Adrenal gland (tissue), 12 donors: Measurements from ENCODE around the gene PSKH1. TPM values are rescaled to one million over a fixed set of nuclear protein-coding genes. Genes with fewer than 3 reads are reported as not detected.

Experiments
- DNase-seq, 7 donors: peaks; one replicate each; pipeline ENCODE4 v3.0.0-alpha.2; 2019 to 2020
- H3K27ac ChIP-seq, 5 donors: fragments of 200-600 bp; sonication (generic) in 4 of 5; 1 replicate in 3 of 5; 2 replicates in 2 of 5; pipeline versions ENCODE4 v1.5.1 to v1.8.0; 2016 to 2020; ENCODE audit warnings: mild to moderate bottlenecking in 1 of 5
- H3K27me3 ChIP-seq: fragments of 200-600 bp; 2 replicates; pipeline ENCODE4 v1.8.0; 2021
- H3K36me3 ChIP-seq, 2 donors: fragments of 200-600 bp; replicated peaks in 1 of 2; 1 replicate in 1 of 2; 2 replicates in 1 of 2; pipeline versions ENCODE4 v1.5.1 to v1.8.0; 2018 to 2022
- H3K4me1 ChIP-seq, 2 donors: fragments of 200-600 bp; replicated peaks in 1 of 2; 1 replicate in 1 of 2; 2 replicates in 1 of 2; pipeline versions ENCODE4 v1.5.1 to v1.8.0; 2018 to 2021
- H3K4me3 ChIP-seq, 4 donors: fragments of 200-600 bp; sonication (generic) in 3 of 4; one replicate each; pipeline ENCODE4 v1.5.1; 2016 to 2018
- H3K9me3 ChIP-seq, 3 donors: fragments of 200-600 bp; sonication (generic) in 1 of 3; replicated peaks in 1 of 3; 1 replicate in 2 of 3; 2 replicates in 1 of 3; pipeline versions ENCODE4 v1.5.1 to v1.8.0; 2016 to 2021
- CTCF ChIP-seq, 6 experiments: fragments of 450-650 bp in 4 of 6; fragments of 200-600 bp in 2 of 6; sonication (generic) in 1 of 6; IDR thresholded peaks; 1 replicate in 5 of 6; 2 replicates in 1 of 6; pipeline versions ENCODE4 v1.5.1 to v1.8.0; 2016 to 2021; ENCODE audit warnings: antibody characterized with exemption in 6 of 6, mild to moderate bottlenecking in 2 of 6, moderate library complexity in 1 of 6
- POLR2A ChIP-seq, 2 donors: fragments of 450-650 bp; IDR thresholded peaks; one replicate each; pipeline ENCODE4 v1.6.1; 2017; ENCODE audit warnings: antibody characterized with exemption in 2 of 2, mild to moderate bottlenecking in 2 of 2, moderate library complexity in 1 of 2
- WGBS, 4 donors: extraction: QIAGEN DNeasy Blood & Tissue Kit in 2 of 4; methylation state at CpG; one replicate each; pipeline versions ENCODE4 v1.1.5 to v1.1.7; 2013 to 2017; 5-methylcytosine and 5-hydroxymethylcytosine counted together
- intact Hi-C, 2 donors: fragments of 100-400 bp; cut with DNase I; formaldehyde crosslinking; loops; one replicate each; pipeline versions ENCODE4 v1.14.1 to v1.15.0; 2022 to 2023
- polyA plus RNA-seq, 3 donors: library from polyadenylated mRNA; stranded (reverse); fragments of 200-250 nt in 2 of 3; fragments of 350-450 nt in 1 of 3; fragmentation: Illumina TruSeq in 1 of 3; extraction: RNeasy Lipid Tissue Mini Kit (QIAGEN cat#74804) in 1 of 3; gene quantifications; one replicate each; pipeline ENCODE4 v1.2.3, GENCODE V29; 2013 to 2014
- total RNA-seq, 9 donors: library from RNA; depleted of rRNA in 4 of 9; stranded (reverse); fragments of >200 nt in 4 of 9; fragments of 120-200 nt in 1 of 9; fragmentation: NEBNext Ultra II Directional in 1 of 9; extraction: Animal tissue kit (Norgen Biotek cat#: 25700) in 1 of 9; gene quantifications; one replicate each; pipeline versions ENCODE4 v1.1.0 to v1.2.4, GENCODE V29; 2013 to 2023
- donor health status: healthy with polysubstance abuse.
- donor health status: Bipolar disorder and iron deficiency.
- donor health status: DM: yes; HTN: yes; CAD: no.
- donor health status: DM: no; HTN: no; CAD: no.
- donor health status: DM: no; HTN: no; CAD: no.
- donor health status: DM: yes; HTN: yes; CAD: no.

PSKH1 gene
- total and polyA plus RNA-seq, 12 donors: 9.5 to 43.7 (median 24.0) TPM

- Histone ChIP-seq H3K4me3 (no peak overlapping the region), H3K27me3 (no peaks in the 10 kb centered on the region), H3K4me1 (peaks cover 0 to 8% of the 10 kb centered on the region in 2 donors), H3K27ac (no peak overlapping the region), H3K36me3 (peaks cover 0 to 13% of the 10 kb centered on the region in 2 donors), H3K9me3 (no peaks in the 10 kb centered on the region)
- no peak for DNase-seq
- TF ChIP-seq POLR2A (IDR thresholded peaks at IDR 0.05): no peak
- no peak for TF ChIP-seq CTCF (IDR thresholded peaks at IDR 0.05)
- 50 to 82% (median 70%) methylated on average over 2 to 7 of the region's 7 CpGs for WGBS, 4 donors
- intact Hi-C loops: loop anchor here (5.0 to 10.0 kb wide), 4 partner anchors 46 to 256 kb away; partner anchors contain the start of gene NRN1L (in 2 of the 2)
Observed at GRCh38 chr16:67928147-67928546, 35.1 kb downstream of the PSKH1 start.

GRCh38 chr16:67928561-67929364 is 35.7 kb downstream of the PSKH1 start:
- H3K36me3 ChIP-seq: peaks cover 0 to 16% of the 10 kb centered on the region in 2 donors
- H3K27ac ChIP-seq: no peak overlapping the region
- H3K4me1 ChIP-seq: peaks cover 0 to 8% of the 10 kb centered on the region in 2 donors
- no peaks in the 10 kb centered on the region for H3K27me3 ChIP-seq
- no peaks in the 10 kb centered on the region for H3K9me3 ChIP-seq
- H3K4me3 ChIP-seq: no peak overlapping the region
- no peak for TF ChIP-seq POLR2A (IDR thresholded peaks at IDR 0.05)
- TF ChIP-seq CTCF (IDR thresholded peaks at IDR 0.05): peak; percentile 71 to 95 (median 88)
- peak; percentile 71 to 84 (median 76) for DNase-seq
- intact Hi-C loops: loop anchor here (5.0 to 10.0 kb wide), 4 partner anchors 46 to 256 kb away; partner anchors contain the start of gene NRN1L (in 2 of the 2)
- WGBS, 4 donors: 47 to 84% (median 50%) methylated on average over 7 to 16 of the region's 16 CpGs

- Histone ChIP-seq H3K27ac (no peak overlapping the region), H3K27me3 (no peaks in the 10 kb centered on the region), H3K9me3 (no peaks in the 10 kb centered on the region), H3K4me1 (peaks cover 6 to 15% of the 10 kb centered on the region in 2 donors), H3K36me3 (peaks cover 0 to 24% of the 10 kb centered on the region in 2 donors), H3K4me3 (no peak overlapping the region)
- intact Hi-C loops: no loop called here
- WGBS, 4 donors: 89 to 94% (median 92%) methylated on average over 5 to 14 of the region's 14 CpGs
- TF ChIP-seq CTCF (IDR thresholded peaks at IDR 0.05): no peak
- no peak for TF ChIP-seq POLR2A (IDR thresholded peaks at IDR 0.05)
- DNase-seq: no peak
Observed at GRCh38 chr16:67930191-67930590, 37.1 kb downstream of the PSKH1 start.

- intact Hi-C loops: no loop called here
- Histone ChIP-seq H3K4me3 (no peak overlapping the region), H3K4me1 (peaks cover 8 to 19% of the 10 kb centered on the region in 2 donors), H3K9me3 (no peaks in the 10 kb centered on the region), H3K27ac (no peak overlapping the region), H3K36me3 (peaks cover 0 to 24% of the 10 kb centered on the region in 2 donors), H3K27me3 (no peaks in the 10 kb centered on the region)
- WGBS, 4 donors: 87 to 94% (median 93%) methylated on average over 15 to 17 of the region's 17 CpGs
- TF ChIP-seq CTCF (IDR thresholded peaks at IDR 0.05) (no peak), POLR2A (IDR thresholded peaks at IDR 0.05) (no peak)
- DNase-seq: no peak
Observed at GRCh38 chr16:67930678-67931211, 37.7 kb downstream of the PSKH1 start.
